ENCODE measurements around the gene HIRA.

The HIRA gene

GRCh38 chr22:19431649-19432132 is at the start of gene HIRA:
HIRA (minus strand) TSS chr22:19431733; CDS start chr22:19431476, 257 bp downstream.
- DNase-seq: peak; percentile 85

- no peak for DNase-seq
Observed at GRCh38 chr22:19480789-19481188, 49.3 kb upstream of the HIRA start.

- DNase-seq: no peak
Observed at GRCh38 chr22:19480173-19480568, 48.6 kb upstream of the HIRA start.

- peak; percentile 99 for DNase-seq
Observed at GRCh38 chr22:19479355-19480172, 48.0 kb upstream of the HIRA start, which contains the start of gene CDC45. CDC45 (plus strand) TSS chr22:19479920; CDS start chr22:19479969, 49 bp downstream.

- DNase-seq: peak; percentile 92
Observed at GRCh38 chr22:19478901-19479354, 47.4 kb upstream of the HIRA start, which contains the start of gene UFD1. UFD1 (minus strand) TSS chr22:19479193; CDS start chr22:19479085, 108 bp downstream.

- DNase-seq: no peak
Observed at GRCh38 chr22:19478045-19478900, 46.7 kb upstream of the HIRA start.

- no peak for DNase-seq
Observed at GRCh38 chr22:19477321-19478044, 46.0 kb upstream of the HIRA start.

- no peak for DNase-seq
Observed at GRCh38 chr22:19476023-19476422, 44.5 kb upstream of the HIRA start.

GRCh38 chr22:19473578-19473977 is 42.0 kb upstream of the HIRA start:
- DNase-seq: no peak

- DNase-seq: no peak
Observed at GRCh38 chr22:19472233-19472632, 40.7 kb upstream of the HIRA start.

GRCh38 chr22:19471572-19471971 is 40.0 kb upstream of the HIRA start:
- DNase-seq: no peak

GRCh38 chr22:19470010-19470409 is 38.5 kb upstream of the HIRA start:
- no peak for DNase-seq

GRCh38 chr22:19469421-19469820 is 37.9 kb upstream of the HIRA start:
- no peak for DNase-seq

GRCh38 chr22:19467912-19468311 is 36.4 kb upstream of the HIRA start:
- DNase-seq: no peak

- DNase-seq: no peak
Observed at GRCh38 chr22:19466848-19467752, 35.6 kb upstream of the HIRA start.

- no peak for DNase-seq
Observed at GRCh38 chr22:19466126-19466716, 34.7 kb upstream of the HIRA start.

GRCh38 chr22:19464975-19465374 is 33.4 kb upstream of the HIRA start:
- DNase-seq: no peak

GRCh38 chr22:19464546-19464945 is 33.0 kb upstream of the HIRA start:
- DNase-seq: no peak

GRCh38 chr22:19463491-19464469 is 32.2 kb upstream of the HIRA start:
- no peak for DNase-seq

- no peak for DNase-seq
Observed at GRCh38 chr22:19463008-19463407, 31.5 kb upstream of the HIRA start.
